WTC11 (cell line): ENCODE results near the gene RPS15A. TPM values are rescaled to one million over a fixed set of nuclear protein-coding genes. Genes with fewer than 3 reads are reported as not detected.

ENCODE experiments used
- ATAC-seq: fragments of 200-7000 bp; cut with Tn5 transposase; 2 replicates; pipeline ENCODE4 v1.10.0; 2021; ENCODE audit warnings: mild to moderate bottlenecking, moderate library complexity
- CTCF ChIA-PET: fragments of 300-600 bp; sonication (Branson Sonifier 250); formaldehyde crosslinking; loops from one replicate; lab custom pipeline; 2021; ENCODE audit warnings: antibody characterized with exemption; lab: Charles Lee
- POLR2A ChIA-PET: fragments of 350-600 bp; sonication (Branson Sonifier 250); formaldehyde crosslinking; loops from one replicate; lab custom pipeline; 2021; ENCODE audit warnings: antibody characterized with exemption; lab: Charles Lee
- DNase-seq: peaks from one replicate; pipeline ENCODE4 v3.0.0; 2021; ENCODE audit warnings: low spot score
- H3K27ac Mint-ChIP-seq: 2 replicates; pipeline ENCODE4 v1.8.0; 2021; ENCODE audit warnings: mixed read lengths
- H3K27me3 Mint-ChIP-seq: 2 replicates; pipeline ENCODE4 v1.8.0; 2021; ENCODE audit warnings: low read depth, mild to moderate bottlenecking, moderate library complexity, mixed read lengths
- H3K36me3 Mint-ChIP-seq: 2 replicates; pipeline ENCODE4 v1.8.0; 2021; ENCODE audit warnings: mixed read lengths
- H3K4me1 Mint-ChIP-seq: 2 replicates; pipeline ENCODE4 v1.8.0; 2022; ENCODE audit warnings: mixed read lengths
- H3K4me3 Mint-ChIP-seq: 2 replicates; pipeline ENCODE4 v1.8.0; 2021; ENCODE audit warnings: mild to moderate bottlenecking, moderate library complexity, mixed read lengths
- H3K9me3 Mint-ChIP-seq: 2 replicates; pipeline ENCODE4 v1.8.0; 2021; ENCODE audit warnings: mixed read lengths
- ELF4 ChIP-seq: sonication (generic); formaldehyde crosslinking; IDR thresholded peaks from 2 replicates; pipeline ENCODE4 v1.8.1; 2022; ENCODE audit warnings: low read depth, mild to moderate bottlenecking, moderate library complexity, missing genetic modification reagents
- GABPB1 ChIP-seq: sonication (generic); formaldehyde crosslinking; IDR thresholded peaks from 2 replicates; pipeline ENCODE4 v1.8.1; 2023; ENCODE audit warnings: mild to moderate bottlenecking, missing genetic modification reagents
- KAT7 ChIP-seq: sonication (generic); formaldehyde crosslinking; IDR thresholded peaks from 2 replicates; pipeline ENCODE4 v1.8.1; 2023; ENCODE audit warnings: missing genetic modification reagents, mild to moderate bottlenecking, borderline replicate concordance
- RORB ChIP-seq: fragments of 250-450 bp; sonication (Bioruptor Pico); IDR thresholded peaks from 2 replicates; pipeline ENCODE4 v1.9.0; 2021; ENCODE audit warnings: mild to moderate bottlenecking
- SMAD4 ChIP-seq: sonication (generic); formaldehyde crosslinking; IDR thresholded peaks from 2 replicates; pipeline ENCODE4 v1.8.0; 2022; ENCODE audit warnings: mild to moderate bottlenecking, missing genetic modification reagents
- SP1 ChIP-seq: sonication (generic); formaldehyde crosslinking; conservative IDR thresholded peaks from 2 replicates; pipeline ENCODE4 v1.8.1; 2022; ENCODE audit warnings: missing genetic modification reagents
- TEAD4 ChIP-seq: sonication (generic); formaldehyde crosslinking; IDR thresholded peaks from 2 replicates; pipeline ENCODE4 v1.8.0; 2022; ENCODE audit warnings: mild to moderate bottlenecking, missing genetic modification reagents
- TP53 ChIP-seq: sonication (generic); formaldehyde crosslinking; IDR thresholded peaks from 2 replicates; pipeline ENCODE4 v1.8.1; 2023; ENCODE audit warnings: mild to moderate bottlenecking, missing genetic modification reagents
- ZBTB21 ChIP-seq: sonication (generic); formaldehyde crosslinking; IDR thresholded peaks from 2 replicates; pipeline ENCODE4 v1.8.1; 2023; ENCODE audit warnings: mild to moderate bottlenecking, missing genetic modification reagents, borderline replicate concordance
- ZNF219 ChIP-seq: sonication (generic); formaldehyde crosslinking; IDR thresholded peaks from 2 replicates; pipeline ENCODE4 v1.8.0; 2023; ENCODE audit warnings: missing genetic modification reagents, mild to moderate bottlenecking, borderline replicate concordance
- ZNF423 ChIP-seq: fragments of 250-450 bp; sonication (Bioruptor Pico); IDR thresholded peaks from 2 replicates; pipeline ENCODE4 v2.1.2; 2022; ENCODE audit warnings: mild to moderate bottlenecking, moderate library complexity
- total RNA-seq: library from RNA; stranded (reverse); gene quantifications from 3 replicates; pipeline ENCODE4 v1.2.3, GENCODE V29; 2021
- TF ChIP-seq, protein P1 (sequence below): sonication (generic); formaldehyde crosslinking; IDR thresholded peaks from 2 replicates; pipeline ENCODE4 v1.8.0; 2022; ENCODE audit warnings: mild to moderate bottlenecking, missing genetic modification reagents
- TF ChIP-seq, protein P2 (sequence below): sonication (generic); formaldehyde crosslinking; IDR thresholded peaks from 2 replicates; pipeline ENCODE4 v1.8.1; 2022; ENCODE audit warnings: low read depth, mild to moderate bottlenecking, moderate library complexity, missing genetic modification reagents, borderline replicate concordance
- TF ChIP-seq, protein P3 (sequence below): fragments of 250-450 bp; sonication (Bioruptor Pico); IDR thresholded peaks from 2 replicates; pipeline ENCODE4 v2.1.2; 2022; ENCODE audit warnings: mild to moderate bottlenecking, moderate library complexity
- TF ChIP-seq, protein P4 (sequence below): sonication (generic); formaldehyde crosslinking; IDR thresholded peaks from 2 replicates; pipeline ENCODE4 v1.8.0; 2022; ENCODE audit warnings: missing genetic modification reagents
- TF ChIP-seq, protein P5 (sequence below): sonication (generic); formaldehyde crosslinking; IDR thresholded peaks from 2 replicates; pipeline ENCODE4 v1.8.1; 2022; ENCODE audit warnings: mild to moderate bottlenecking, missing genetic modification reagents, moderate library complexity, borderline replicate concordance

RPS15A gene
- total RNA-seq, 1 experiment from 2014 or later: 1,612 TPM

DNA sequence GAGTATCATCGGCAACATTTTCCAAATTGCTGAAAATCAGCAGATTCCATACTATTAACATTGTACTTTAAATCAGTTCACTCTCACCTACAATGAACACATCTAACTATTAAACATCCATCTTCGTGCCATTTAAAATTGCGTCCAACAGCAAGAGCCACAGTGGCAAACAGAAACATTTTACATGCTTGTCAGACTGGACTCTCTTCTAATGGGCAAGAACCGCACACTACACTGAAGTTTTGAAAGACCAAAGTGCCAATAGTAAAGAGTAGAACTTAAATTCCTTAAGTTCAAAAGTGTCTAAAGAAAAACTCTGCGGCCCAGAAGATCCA, 652 bp downstream of the RPS15A start (continued):
- TF ChIP-seq, protein P1, sequence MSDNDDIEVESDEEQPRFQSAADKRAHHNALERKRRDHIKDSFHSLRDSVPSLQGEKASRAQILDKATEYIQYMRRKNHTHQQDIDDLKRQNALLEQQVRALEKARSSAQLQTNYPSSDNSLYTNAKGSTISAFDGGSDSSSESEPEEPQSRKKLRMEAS (CRISPR knock-in tag): no peak
- no peak for TF ChIP-seq KAT7 (CRISPR knock-in tag)

DNA sequence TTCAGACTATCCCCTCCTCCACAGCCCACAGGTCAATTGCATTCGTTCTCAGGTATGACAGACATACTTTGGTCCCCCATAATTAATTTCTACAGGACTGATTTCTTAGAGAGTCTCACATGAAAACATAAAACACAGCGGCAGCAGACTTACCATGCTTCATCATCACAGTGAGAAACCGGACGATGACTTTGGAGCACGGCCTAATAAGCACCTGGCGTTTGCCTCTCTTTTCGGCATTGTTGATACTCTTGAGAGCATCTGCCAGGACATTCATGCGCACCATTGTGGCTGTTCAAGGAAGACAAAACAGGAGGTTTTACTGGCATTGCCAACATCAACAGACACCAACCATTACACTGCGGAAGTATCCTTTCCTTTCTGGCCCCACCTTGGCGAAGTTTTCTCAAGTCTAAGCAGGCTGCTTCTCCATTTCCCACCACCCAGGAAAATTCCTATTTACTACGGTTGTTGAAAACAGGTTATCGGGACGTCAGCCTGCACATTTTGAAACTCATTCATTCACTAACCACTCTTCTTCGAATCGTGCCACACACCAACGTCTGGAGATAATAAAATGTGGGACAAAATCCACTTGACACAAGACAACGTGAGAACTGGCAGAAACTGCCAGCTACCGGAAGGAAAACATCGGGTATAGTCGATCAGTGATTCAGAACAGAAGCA, 1.2 kb downstream of the RPS15A start:
- TF ChIP-seq RORB (CRISPR knock-in tag): no peak
- TF ChIP-seq GABPB1 (CRISPR knock-in tag): 0 out of 2 replicates have a peak, but pooled peaks have one; percentile 29
- peak overlapping the region; percentile 99 for H3K27ac Mint-ChIP-seq
- H3K27me3 Mint-ChIP-seq: no peaks in the 10 kb centered on the region
- ATAC-seq (no peak), DNase-seq (no peak)
- no peaks in the 10 kb centered on the region for H3K9me3 Mint-ChIP-seq
- H3K4me3 Mint-ChIP-seq: peak overlapping the region; percentile 100
- peaks cover 46% of the 10 kb centered on the region for H3K4me1 Mint-ChIP-seq
- ChIA-PET CTCF (interaction anchor here (1.3 to 4.3 kb wide), 2 partner anchors 12 kb away, joined by 4 to 40 read pairs; partner anchors contain the start of gene ARL6IP1), POLR2A (interaction anchor here (4.0 kb wide), 1 partner anchor 12 kb away, joined by 60 read pairs; the partner anchor contains the start of gene ARL6IP1)
- H3K36me3 Mint-ChIP-seq: peaks cover 79% of the 10 kb centered on the region

DNA sequence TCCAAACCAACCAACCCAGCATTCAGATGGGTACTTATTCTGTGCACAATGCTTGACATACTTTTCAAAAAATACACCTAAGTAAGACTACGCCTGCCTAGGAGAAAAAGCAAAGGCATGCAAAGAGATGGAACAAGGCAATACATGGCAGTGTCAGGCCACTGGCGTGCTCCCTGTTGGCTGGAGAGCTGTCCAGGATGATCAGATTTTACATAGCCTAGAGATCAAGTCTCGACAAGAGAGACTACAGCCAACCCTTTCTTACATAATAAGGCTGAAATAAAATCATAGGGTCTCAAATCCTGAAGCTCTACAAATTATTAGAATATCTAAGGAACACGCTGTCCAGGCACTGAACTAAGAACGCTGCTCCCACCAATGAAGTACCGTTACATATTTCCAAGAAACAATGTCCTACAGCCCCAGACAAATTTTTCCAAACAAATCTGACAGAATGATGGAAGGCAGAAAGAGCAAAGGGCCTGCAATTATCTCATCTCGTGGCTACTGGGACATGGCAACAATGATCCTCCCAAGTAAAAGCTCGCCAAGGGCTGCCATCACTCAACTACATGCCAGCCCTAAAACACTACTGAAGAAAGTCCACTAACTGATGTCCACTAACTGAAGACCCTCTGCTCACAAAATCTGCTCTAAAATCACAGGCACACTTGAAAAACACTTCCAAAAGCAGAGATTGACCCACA, 5.1 kb downstream of the RPS15A start:
- DNase-seq: no peak
- POLR2A ChIA-PET: interaction anchor here (0.7 kb wide), 1 partner anchor 17 kb away, joined by 3 read pairs; the partner anchor contains the start of gene ARL6IP1
- Mint-ChIP-seq H3K9me3 (no peaks in the 10 kb centered on the region), H3K36me3 (peaks cover 74% of the 10 kb centered on the region), H3K27ac (peak overlapping the region; percentile 90), H3K27me3 (no peaks in the 10 kb centered on the region), H3K4me1 (peaks cover 46% of the 10 kb centered on the region), H3K4me3 (peak overlapping the region; percentile 53)
- ATAC-seq: no peak
- TF ChIP-seq, protein P2, sequence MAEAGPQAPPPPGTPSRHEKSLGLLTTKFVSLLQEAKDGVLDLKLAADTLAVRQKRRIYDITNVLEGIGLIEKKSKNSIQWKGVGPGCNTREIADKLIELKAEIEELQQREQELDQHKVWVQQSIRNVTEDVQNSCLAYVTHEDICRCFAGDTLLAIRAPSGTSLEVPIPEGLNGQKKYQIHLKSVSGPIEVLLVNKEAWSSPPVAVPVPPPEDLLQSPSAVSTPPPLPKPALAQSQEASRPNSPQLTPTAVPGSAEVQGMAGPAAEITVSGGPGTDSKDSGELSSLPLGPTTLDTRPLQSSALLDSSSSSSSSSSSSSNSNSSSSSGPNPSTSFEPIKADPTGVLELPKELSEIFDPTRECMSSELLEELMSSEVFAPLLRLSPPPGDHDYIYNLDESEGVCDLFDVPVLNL (CRISPR knock-in tag): no peak
- CTCF ChIA-PET: no interaction called here

DNA sequence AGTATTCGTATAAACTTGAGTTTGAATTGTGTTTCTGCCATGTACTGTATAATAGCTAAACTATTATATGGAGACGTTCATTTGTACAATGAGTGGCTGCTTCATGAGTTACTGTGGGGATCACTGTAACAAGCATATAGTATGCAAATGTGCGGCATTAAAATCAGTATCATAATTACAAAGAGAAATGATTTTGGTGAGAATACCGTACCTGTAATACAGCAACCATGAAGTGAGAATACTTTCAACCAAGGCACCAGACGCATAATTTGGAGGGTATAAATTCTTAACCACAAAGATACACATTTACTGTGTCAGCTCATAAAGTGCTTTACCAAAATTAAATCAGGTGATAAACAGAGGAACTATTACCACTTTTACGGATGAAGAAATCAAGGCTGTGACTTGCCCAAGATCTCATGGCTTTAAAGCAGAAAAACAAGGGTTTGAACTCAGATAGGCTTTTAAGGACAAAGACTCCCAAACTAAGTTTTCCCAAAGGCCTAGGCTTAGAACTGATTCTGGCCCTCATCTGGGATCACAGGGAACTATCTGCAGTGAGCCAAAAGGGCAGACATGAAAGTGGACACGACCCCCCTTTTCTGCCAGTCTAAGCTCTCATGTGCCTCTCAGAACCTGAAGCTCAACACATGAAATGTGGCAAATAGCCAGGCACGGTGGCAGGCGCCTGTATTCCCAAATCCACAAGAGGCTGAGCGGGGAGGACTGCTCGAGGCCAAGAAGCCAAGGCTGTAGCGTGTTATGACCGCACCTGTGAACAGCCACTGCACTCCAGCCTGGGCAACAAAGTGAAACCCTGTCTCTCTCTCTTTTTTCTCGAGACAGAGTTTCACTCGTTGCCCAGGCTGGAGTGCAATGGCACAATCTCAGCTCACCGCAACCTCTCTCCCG, 6.4 kb downstream of the RPS15A start:
- no peak overlapping the region for H3K4me3 Mint-ChIP-seq
- CTCF ChIA-PET: interaction anchor here (0.8 kb wide), 1 partner anchor 18 kb away, joined by 3 read pairs; the partner anchor contains the start of gene ARL6IP1
- no peaks in the 10 kb centered on the region for H3K27me3 Mint-ChIP-seq
- POLR2A ChIA-PET: interaction anchor here (0.6 kb wide), 1 partner anchor 125 kb away, joined by 3 read pairs; no protein-coding TSS in a partner anchor
- no peak for TF ChIP-seq TP53 (CRISPR knock-in tag)
- TF ChIP-seq TEAD4 (CRISPR knock-in tag): no peak
- TF ChIP-seq ZBTB21 (CRISPR knock-in tag): no peak
- TF ChIP-seq, protein P1 (CRISPR knock-in tag): no peak
- TF ChIP-seq ZNF423: no peak
- no peak for TF ChIP-seq SP1 (CRISPR knock-in tag)
- TF ChIP-seq, protein P3, sequence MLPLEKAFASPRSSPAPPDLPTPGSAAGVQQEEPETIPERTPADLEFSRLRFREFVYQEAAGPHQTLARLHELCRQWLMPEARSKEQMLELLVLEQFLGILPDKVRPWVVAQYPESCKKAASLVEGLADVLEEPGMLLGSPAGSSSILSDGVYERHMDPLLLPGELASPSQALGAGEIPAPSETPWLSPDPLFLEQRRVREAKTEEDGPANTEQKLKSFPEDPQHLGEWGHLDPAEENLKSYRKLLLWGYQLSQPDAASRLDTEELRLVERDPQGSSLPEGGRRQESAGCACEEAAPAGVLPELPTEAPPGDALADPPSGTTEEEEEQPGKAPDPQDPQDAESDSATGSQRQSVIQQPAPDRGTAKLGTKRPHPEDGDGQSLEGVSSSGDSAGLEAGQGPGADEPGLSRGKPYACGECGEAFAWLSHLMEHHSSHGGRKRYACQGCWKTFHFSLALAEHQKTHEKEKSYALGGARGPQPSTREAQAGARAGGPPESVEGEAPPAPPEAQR (CRISPR knock-in tag): no peak
- TF ChIP-seq ELF4: no peak
- TF ChIP-seq SMAD4: no peak
- TF ChIP-seq, protein P4, sequence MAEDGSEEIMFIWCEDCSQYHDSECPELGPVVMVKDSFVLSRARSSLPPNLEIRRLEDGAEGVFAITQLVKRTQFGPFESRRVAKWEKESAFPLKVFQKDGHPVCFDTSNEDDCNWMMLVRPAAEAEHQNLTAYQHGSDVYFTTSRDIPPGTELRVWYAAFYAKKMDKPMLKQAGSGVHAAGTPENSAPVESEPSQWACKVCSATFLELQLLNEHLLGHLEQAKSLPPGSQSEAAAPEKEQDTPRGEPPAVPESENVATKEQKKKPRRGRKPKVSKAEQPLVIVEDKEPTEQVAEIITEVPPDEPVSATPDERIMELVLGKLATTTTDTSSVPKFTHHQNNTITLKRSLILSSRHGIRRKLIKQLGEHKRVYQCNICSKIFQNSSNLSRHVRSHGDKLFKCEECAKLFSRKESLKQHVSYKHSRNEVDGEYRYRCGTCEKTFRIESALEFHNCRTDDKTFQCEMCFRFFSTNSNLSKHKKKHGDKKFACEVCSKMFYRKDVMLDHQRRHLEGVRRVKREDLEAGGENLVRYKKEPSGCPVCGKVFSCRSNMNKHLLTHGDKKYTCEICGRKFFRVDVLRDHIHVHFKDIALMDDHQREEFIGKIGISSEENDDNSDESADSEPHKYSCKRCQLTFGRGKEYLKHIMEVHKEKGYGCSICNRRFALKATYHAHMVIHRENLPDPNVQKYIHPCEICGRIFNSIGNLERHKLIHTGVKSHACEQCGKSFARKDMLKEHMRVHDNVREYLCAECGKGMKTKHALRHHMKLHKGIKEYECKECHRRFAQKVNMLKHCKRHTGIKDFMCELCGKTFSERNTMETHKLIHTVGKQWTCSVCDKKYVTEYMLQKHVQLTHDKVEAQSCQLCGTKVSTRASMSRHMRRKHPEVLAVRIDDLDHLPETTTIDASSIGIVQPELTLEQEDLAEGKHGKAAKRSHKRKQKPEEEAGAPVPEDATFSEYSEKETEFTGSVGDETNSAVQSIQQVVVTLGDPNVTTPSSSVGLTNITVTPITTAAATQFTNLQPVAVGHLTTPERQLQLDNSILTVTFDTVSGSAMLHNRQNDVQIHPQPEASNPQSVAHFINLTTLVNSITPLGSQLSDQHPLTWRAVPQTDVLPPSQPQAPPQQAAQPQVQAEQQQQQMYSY: no peak
- TF ChIP-seq, protein P5, sequence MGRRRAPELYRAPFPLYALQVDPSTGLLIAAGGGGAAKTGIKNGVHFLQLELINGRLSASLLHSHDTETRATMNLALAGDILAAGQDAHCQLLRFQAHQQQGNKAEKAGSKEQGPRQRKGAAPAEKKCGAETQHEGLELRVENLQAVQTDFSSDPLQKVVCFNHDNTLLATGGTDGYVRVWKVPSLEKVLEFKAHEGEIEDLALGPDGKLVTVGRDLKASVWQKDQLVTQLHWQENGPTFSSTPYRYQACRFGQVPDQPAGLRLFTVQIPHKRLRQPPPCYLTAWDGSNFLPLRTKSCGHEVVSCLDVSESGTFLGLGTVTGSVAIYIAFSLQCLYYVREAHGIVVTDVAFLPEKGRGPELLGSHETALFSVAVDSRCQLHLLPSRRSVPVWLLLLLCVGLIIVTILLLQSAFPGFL: no peak
- TF ChIP-seq ZNF219 (CRISPR knock-in tag): no peak
- ATAC-seq (no peak), DNase-seq (no peak)
- H3K9me3 Mint-ChIP-seq: no peaks in the 10 kb centered on the region
- peak overlapping the region; percentile 63; the same call in 1 of the 2 replicates for H3K27ac Mint-ChIP-seq
- peaks cover 39% of the 10 kb centered on the region for H3K4me1 Mint-ChIP-seq
- peaks cover 60% of the 10 kb centered on the region for H3K36me3 Mint-ChIP-seq
